Uterus (tissue), 4 donors: ENCODE results near the gene EVA1C. TPM values are rescaled to one million over a fixed set of nuclear protein-coding genes. Genes with fewer than 3 reads are reported as not detected.

Experiments used
- DNase-seq, 2 donors: peaks; one replicate each; pipeline ENCODE4 v3.0.0-alpha.2; 2019 to 2020
- H3K27ac ChIP-seq, 2 donors: fragments of 200-600 bp; sonication (generic); 1 replicate in 1 of 2; 2 replicates in 1 of 2; pipeline ENCODE4 v1.5.1; 2016 to 2018
- H3K27me3 ChIP-seq, 2 donors: fragments of 200-600 bp; sonication (generic); one replicate each; pipeline ENCODE4 v1.5.1; 2018 to 2019; ENCODE audit warnings: control low read depth in 1 of 2
- H3K36me3 ChIP-seq, 2 donors: fragments of 200-600 bp; sonication (generic); one replicate each; pipeline ENCODE4 v1.5.1; 2019; ENCODE audit warnings: control low read depth in 1 of 2
- H3K4me1 ChIP-seq, 2 donors: fragments of 200-600 bp; sonication (generic); one replicate each; pipeline ENCODE4 v1.5.1; 2018 to 2019; ENCODE audit warnings: control low read depth in 1 of 2
- H3K4me3 ChIP-seq, 2 donors: fragments of 200-600 bp; sonication (generic); 1 replicate in 1 of 2; 2 replicates in 1 of 2; pipeline ENCODE4 v1.5.1; 2018 to 2019; ENCODE audit warnings: mild to moderate bottlenecking in 1 of 2
- H3K9me3 ChIP-seq, 2 donors: fragments of 200-600 bp; sonication (generic); one replicate each; pipeline ENCODE4 v1.5.1; 2019; ENCODE audit warnings: control low read depth in 1 of 2
- CTCF ChIP-seq, 4 experiments: fragments of 200-600 bp in 2 of 4; fragments of 450-650 bp in 2 of 4; sonication (generic) in 2 of 4; IDR thresholded peaks; one replicate each; pipeline ENCODE4 v1.5.1; 2016 to 2019; ENCODE audit warnings: antibody characterized with exemption in 4 of 4, mild to moderate bottlenecking in 2 of 4, moderate library complexity in 1 of 4
- POLR2A ChIP-seq, 2 donors: fragments of 450-650 bp; IDR thresholded peaks; one replicate each; pipeline ENCODE4 v1.6.1; 2016; ENCODE audit warnings: antibody characterized with exemption in 2 of 2, mild to moderate bottlenecking in 1 of 2, moderate library complexity in 1 of 2
- intact Hi-C: fragments of 100-400 bp; cut with DNase I; formaldehyde crosslinking; loops from one replicate; pipeline ENCODE4 v1.15.1; 2023; ENCODE audit warnings: low total_unique reads
- total RNA-seq, 4 donors: library from RNA; depleted of rRNA in 3 of 4; stranded (reverse); fragments of >200 nt in 3 of 4; gene quantifications; one replicate each; pipeline versions ENCODE4 v1.1.0 to v1.2.4, GENCODE V29; 2014 to 2023
- donor health status: DM: yes; HTN: yes; CAD: no.

The EVA1C gene
- total RNA-seq, 4 donors from 2014 or later = 8.3 to 105 (median 48.7) TPM

GRCh38 chr21:32469628-32470027, 57.1 kb downstream of the EVA1C start:
- H3K4me1 ChIP-seq = peaks cover 0 to 5% of the 10 kb centered on the region in 2 donors
- no peak overlapping the region for H3K27ac ChIP-seq
- H3K9me3 ChIP-seq = no peaks in the 10 kb centered on the region
- H3K36me3 ChIP-seq = no peaks in the 10 kb centered on the region
- no peak overlapping the region for H3K4me3 ChIP-seq
- no peaks in the 10 kb centered on the region for H3K27me3 ChIP-seq
- intact Hi-C loops = no loop called here
- TF ChIP-seq CTCF (IDR thresholded peaks at IDR 0.05) = no peak
- TF ChIP-seq POLR2A (IDR thresholded peaks at IDR 0.05) = no peak
- no peak for DNase-seq

- H3K4me3 ChIP-seq = no peak overlapping the region
- no peaks in the 10 kb centered on the region for H3K36me3 ChIP-seq
- no peak for DNase-seq
- intact Hi-C loops = no loop called here
- no peaks in the 10 kb centered on the region for H3K9me3 ChIP-seq
- TF ChIP-seq CTCF (IDR thresholded peaks at IDR 0.05) (no peak), POLR2A (IDR thresholded peaks at IDR 0.05) (no peak)
- H3K27ac ChIP-seq = no peak overlapping the region
- H3K4me1 ChIP-seq = peaks cover 0 to 3% of the 10 kb centered on the region in 2 donors
- H3K27me3 ChIP-seq = no peaks in the 10 kb centered on the region
Observed at GRCh38 chr21:32470206-32470605, 57.7 kb downstream of the EVA1C start.

GRCh38 chr21:32472890-32473765, 60.6 kb downstream of the EVA1C start:
- intact Hi-C loops = no loop called here
- H3K27me3 ChIP-seq = no peaks in the 10 kb centered on the region
- no peak overlapping the region for H3K27ac ChIP-seq
- no peak overlapping the region for H3K4me3 ChIP-seq
- H3K4me1 ChIP-seq = peaks cover 0 to 6% of the 10 kb centered on the region in 2 donors
- no peaks in the 10 kb centered on the region for H3K36me3 ChIP-seq
- no peak for TF ChIP-seq POLR2A (IDR thresholded peaks at IDR 0.05)
- TF ChIP-seq CTCF (IDR thresholded peaks at IDR 0.05) = no peak
- no peak for DNase-seq
- H3K9me3 ChIP-seq = no peaks in the 10 kb centered on the region

- Histone ChIP-seq H3K4me1 (peaks cover 0 to 6% of the 10 kb centered on the region in 2 donors), H3K9me3 (no peaks in the 10 kb centered on the region), H3K27ac (peak overlapping the region; percentile 13 to 64), H3K36me3 (no peaks in the 10 kb centered on the region), H3K4me3 (no peak overlapping the region), H3K27me3 (no peaks in the 10 kb centered on the region)
- intact Hi-C loops = no loop called here
- TF ChIP-seq POLR2A (IDR thresholded peaks at IDR 0.05) (no peak), CTCF (IDR thresholded peaks at IDR 0.05) (no peak)
- DNase-seq = no peak
Observed at GRCh38 chr21:32474179-32475059, 61.9 kb downstream of the EVA1C start.
